GM12878 (cell line): ENCODE results near the gene PLPP1. TPM values are rescaled to one million over a fixed set of nuclear protein-coding genes. Genes with fewer than 3 reads are reported as not detected.

Experiments
- ATAC-seq: fragments of 200-7000 bp; cut with Tn5 transposase; 3 replicates; pipeline ENCODE4 v1.9.1; 2020; ENCODE audit warnings: mild to moderate bottlenecking, moderate library complexity
- BruUV-seq: library from RNA; stranded (reverse); fragments of 400-500 nt; replicated peaks from 2 replicates; lab custom pipeline; 2021; lab: Mats Ljungman, UMichigan
- CTCF ChIA-PET: fragments of 300-600 bp; sonication (Branson Sonifier 250); formaldehyde crosslinking; extraction: SDS; loops from one replicate; lab custom pipeline; 2021; ENCODE audit warnings: inconsistent platforms; lab: Yijun Ruan, JAX
- POLR2A ChIA-PET: fragments of 350-600 bp; formaldehyde crosslinking; extraction: SDS; loops from one replicate; lab custom pipeline; 2021; ENCODE audit warnings: inconsistent platforms; lab: Charles Lee
- RAD21 ChIA-PET: fragments of 300-600 bp; sonication (Branson Sonifier 250); formaldehyde crosslinking; loops from one replicate; lab custom pipeline; 2023; ENCODE audit warnings: antibody characterized with exemption; ENCODE audit not compliant: unreplicated experiment; lab: Charles Lee
- SMC1A ChIA-PET: fragments of 300-600 bp; sonication (Branson Sonifier 250); formaldehyde crosslinking; loops from one replicate; lab custom pipeline; 2023; ENCODE audit not compliant: unreplicated experiment, uncharacterized antibody; lab: Charles Lee
- DNase-seq: peaks from one replicate; pipeline ENCODE4 v3.0.0-alpha.2; 2011; ENCODE audit warnings: low read depth, low spot score
- FAIRE-seq: peaks from 3 replicates; lab custom pipeline; 2011; peaks lifted over from hg19 to GRCh38; lab: Jason Lieb, UNC
- H2AFZ ChIP-seq: 2 replicates; pipeline ENCODE4 v1.6.0; 2011; ENCODE audit warnings: low read depth, low read length, control low read depth; ENCODE audit not compliant: control insufficient read depth
- H3K27ac ChIP-seq: 2 replicates; pipeline ENCODE4 v1.5.1; 2011; ENCODE audit warnings: control low read depth; ENCODE audit not compliant: control insufficient read depth, insufficient read depth
- H3K27me3 ChIP-seq, 2 experiments: replicated peaks in 1 of 2; 2 replicates each; pipeline versions ENCODE4 v1.6.0 to v1.6.1; 2011; ENCODE audit warnings: low read length in 1 of 2; ENCODE audit not compliant: control insufficient read depth in 2 of 2, insufficient read depth in 2 of 2
- H3K36me3 ChIP-seq, 2 experiments: 2 replicates each; pipeline ENCODE4 v1.5.1; 2011; ENCODE audit warnings: low read length in 1 of 2; ENCODE audit not compliant: control insufficient read depth in 2 of 2, insufficient read depth in 2 of 2
- H3K4me1 ChIP-seq: 2 replicates; pipeline ENCODE4 v1.6.1; 2011; ENCODE audit warnings: mild to moderate bottlenecking, low read length, moderate library complexity, mixed read lengths; ENCODE audit not compliant: control insufficient read depth, insufficient read depth
- H3K4me2 ChIP-seq: 2 replicates; pipeline ENCODE4 v1.6.0; 2011; ENCODE audit warnings: control low read depth; ENCODE audit not compliant: control insufficient read depth, insufficient read depth
- H3K4me3 ChIP-seq: fragments of 200-600 bp; sonication (generic); 2 replicates; pipeline ENCODE4 v1.5.1; 2016
- H3K79me2 ChIP-seq: 2 replicates; pipeline ENCODE4 v1.6.0; 2011; ENCODE audit warnings: low read length; ENCODE audit not compliant: control insufficient read depth, insufficient read depth
- H3K9ac ChIP-seq: 2 replicates; pipeline ENCODE4 v1.8.0; 2011; ENCODE audit warnings: low read length, control low read depth, mixed read lengths; ENCODE audit not compliant: control insufficient read depth, insufficient read depth
- H3K9me3 ChIP-seq: replicated peaks from 3 replicates; pipeline ENCODE4 v1.5.1; 2011; ENCODE audit warnings: mild to moderate bottlenecking, low read length; ENCODE audit not compliant: control insufficient read depth, insufficient read depth
- H4K20me1 ChIP-seq: 2 replicates; pipeline ENCODE4 v1.6.0; 2011; ENCODE audit not compliant: control insufficient read depth, insufficient read depth
- BCL3 ChIP-seq: IDR thresholded peaks from 2 replicates; pipeline ENCODE4 v1.6.1; 2011; ENCODE audit warnings: borderline replicate concordance, low read depth, mild to moderate bottlenecking, moderate library complexity, low read length; ENCODE audit not compliant: insufficient read depth, poor library complexity, severe bottlenecking
- CEBPB ChIP-seq, 2 experiments: fragments of 150-350 bp in 1 of 2; IDR thresholded peaks; 2 replicates each; pipeline ENCODE4 v1.6.1; 2012 to 2014; ENCODE audit warnings: low read depth in 2 of 2, low read length in 2 of 2, borderline replicate concordance in 1 of 2, inconsistent platforms in 1 of 2
- CREM ChIP-seq: IDR thresholded peaks from 2 replicates; pipeline ENCODE4 v1.6.1; 2014; ENCODE audit warnings: antibody characterized with exemption, low read depth
- EP300 ChIP-seq, 2 experiments: fragments of 150-350 bp in 1 of 2; IDR thresholded peaks; 2 replicates each; pipeline ENCODE4 v1.6.1; 2011 to 2012; ENCODE audit warnings: low read depth in 2 of 2, low read length in 2 of 2, borderline replicate concordance in 1 of 2, improper control_type of control experiment in 1 of 2, inconsistent platforms in 1 of 2; ENCODE audit not compliant: control insufficient read depth in 1 of 2
- GATAD2B ChIP-seq: fragments of 450-650 bp; conservative IDR thresholded peaks from 2 replicates; pipeline ENCODE4 v1.6.1; 2017; ENCODE audit warnings: low read depth, mild to moderate bottlenecking, moderate library complexity
- HDAC2 ChIP-seq: fragments of 200-600 bp; sonication (generic); IDR thresholded peaks from 2 replicates; pipeline ENCODE4 v1.6.1; 2017
- NR2C1 ChIP-seq: fragments of 450-650 bp; IDR thresholded peaks from 2 replicates; pipeline ENCODE4 v1.6.1; 2017; ENCODE audit warnings: antibody characterized with exemption, mild to moderate bottlenecking, moderate library complexity
- PBX3 ChIP-seq: IDR thresholded peaks from 2 replicates; pipeline ENCODE4 v1.6.1; 2011; ENCODE audit warnings: mild to moderate bottlenecking, low read depth, low read length, moderate library complexity; ENCODE audit not compliant: insufficient replicate concordance
- POU2F2 ChIP-seq: IDR thresholded peaks from 3 replicates; pipeline ENCODE4 v1.6.1; 2011; ENCODE audit warnings: low read depth, mild to moderate bottlenecking, low read length, borderline replicate concordance
- PRDM15 ChIP-seq: fragments of 450-650 bp; formaldehyde crosslinking; IDR thresholded peaks from 2 replicates; pipeline ENCODE4 v1.4.0; 2020; ENCODE audit warnings: mild to moderate bottlenecking, moderate library complexity
- RB1 ChIP-seq: fragments of 450-650 bp; formaldehyde crosslinking; IDR thresholded peaks from 2 replicates; pipeline ENCODE4 v1.6.1; 2017; ENCODE audit warnings: mild to moderate bottlenecking, borderline replicate concordance
- SPI1 ChIP-seq: IDR thresholded peaks from 2 replicates; pipeline ENCODE4 v1.6.1; 2011; ENCODE audit warnings: low read depth, mild to moderate bottlenecking, low read length, moderate library complexity, borderline replicate concordance; ENCODE audit not compliant: insufficient read depth
- ZBED1 ChIP-seq: IDR thresholded peaks from 2 replicates; pipeline ENCODE4 v1.6.1; 2016; ENCODE audit warnings: borderline replicate concordance
- WGBS: methylation state at CpG from one replicate; pipeline ENCODE4 v1.1.6; 2016; ENCODE audit warnings: low lambda C conversion rate; ENCODE audit not compliant: insufficient replicate concordance, insufficient coverage; ENCODE audit errors: missing lambda C conversion rate; 5-methylcytosine and 5-hydroxymethylcytosine counted together
- in situ Hi-C: fragments of 300-500 bp; cut with MboI; formaldehyde crosslinking; loops from 9 replicates; pipeline ENCODE4 v1.14.3; 2018; ENCODE audit warnings: mixed read lengths
- intact Hi-C: fragments of 100-400 bp; cut with micrococcal nuclease; formaldehyde crosslinking; loops from one replicate; pipeline ENCODE4 v1.14.2; 2022; ENCODE audit not compliant: unreplicated experiment
- polyA plus RNA-seq, 11 experiments: library from polyadenylated mRNA; depleted of rRNA in 4 of 11; unstranded in 6 of 11; stranded (reverse) in 5 of 11; fragments of >200 nt; fragmentation: Nextera tagmentation in 4 of 11; fragmentation: Illumina TruSeq in 1 of 11; extraction: Ambion mirVana in 4 of 11; extraction: Trizol in 1 of 11; gene quantifications; 1 replicate in 1 of 11; 2 replicates in 10 of 11; pipeline versions ENCODE4 v1.2.1 to v1.2.3, GENCODE V29; 2011 to 2016; ENCODE audit warnings: inconsistent platforms in 2 of 11, missing spikeins in 2 of 11, low read depth in 1 of 11
- total RNA-seq, 4 experiments: library from RNA; depleted of rRNA in 3 of 4; stranded (reverse); fragments of >200 nt in 3 of 4; fragmentation: Illumina TruSeq in 1 of 4; extraction: Trizol in 1 of 4; gene quantifications; 2 replicates each; pipeline versions ENCODE4 v1.2.1 to v1.2.3, GENCODE V29; 2013 to 2021
- TF ChIP-seq, protein P1 (sequence below): fragments of 450-650 bp; formaldehyde crosslinking; IDR thresholded peaks from 2 replicates; pipeline ENCODE4 v1.4.0; 2022; ENCODE audit warnings: mild to moderate bottlenecking, moderate library complexity

PLPP1 gene
- total and polyA plus RNA-seq, 10 of the 15 experiments (the other 5 are each of a cell fraction or from before 2014, with no cell fraction given), result 3.0 to 11.3 (median 8.1) TPM

GRCh38 chr5:55541056-55541635 is 6.4 kb upstream of the PLPP1 start:
- H2AFZ ChIP-seq, result no peak overlapping the region
- DNase-seq, result no peak
- no TSS peak for BruUV-seq
- TF ChIP-seq POU2F2 (no peak), HDAC2 (no peak), RB1 (no peak), GATAD2B (no peak), BCL3 (no peak), CEBPB (IDR thresholded peaks at IDR 0.05; ENCODE audit: borderline replicate concordance in 1 of 2, low read depth in 2 of 2, low read length in 2 of 2) (no peak), CREM (no peak), PRDM15 (CRISPR knock-in tag) (no peak), ZBED1 (no peak), NR2C1 (no peak), PBX3 (no peak), SPI1 (no peak), EP300 (IDR thresholded peaks at IDR 0.05; ENCODE audit: borderline replicate concordance in 1 of 2, control insufficient read depth in 1 of 2, low read depth in 2 of 2, low read length in 2 of 2) (no peak)
- TF ChIP-seq, protein P1, sequence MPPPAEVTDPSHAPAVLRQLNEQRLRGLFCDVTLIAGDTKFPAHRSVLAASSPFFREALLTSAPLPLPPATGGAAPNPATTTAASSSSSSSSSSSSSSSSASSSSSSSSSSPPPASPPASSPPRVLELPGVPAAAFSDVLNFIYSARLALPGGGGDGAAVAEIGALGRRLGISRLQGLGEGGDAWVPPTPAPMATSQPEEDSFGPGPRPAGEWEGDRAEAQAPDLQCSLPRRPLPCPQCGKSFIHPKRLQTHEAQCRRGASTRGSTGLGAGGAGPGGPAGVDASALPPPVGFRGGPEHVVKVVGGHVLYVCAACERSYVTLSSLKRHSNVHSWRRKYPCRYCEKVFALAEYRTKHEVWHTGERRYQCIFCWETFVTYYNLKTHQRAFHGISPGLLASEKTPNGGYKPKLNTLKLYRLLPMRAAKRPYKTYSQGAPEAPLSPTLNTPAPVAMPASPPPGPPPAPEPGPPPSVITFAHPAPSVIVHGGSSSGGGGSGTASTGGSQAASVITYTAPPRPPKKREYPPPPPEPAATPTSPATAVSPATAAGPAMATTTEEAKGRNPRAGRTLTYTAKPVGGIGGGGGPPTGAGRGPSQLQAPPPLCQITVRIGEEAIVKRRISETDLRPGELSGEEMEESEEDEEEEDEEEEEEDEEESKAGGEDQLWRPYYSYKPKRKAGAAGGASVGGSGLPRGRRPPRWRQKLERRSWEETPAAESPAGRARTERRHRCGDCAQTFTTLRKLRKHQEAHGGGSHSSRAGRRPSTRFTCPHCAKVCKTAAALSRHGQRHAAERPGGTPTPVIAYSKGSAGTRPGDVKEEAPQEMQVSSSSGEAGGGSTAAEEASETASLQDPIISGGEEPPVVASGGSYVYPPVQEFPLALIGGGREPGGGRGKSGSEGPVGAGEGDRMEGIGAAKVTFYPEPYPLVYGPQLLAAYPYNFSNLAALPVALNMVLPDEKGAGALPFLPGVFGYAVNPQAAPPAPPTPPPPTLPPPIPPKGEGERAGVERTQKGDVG (CRISPR knock-in tag), result no peak

More at GRCh38 chr5:55541056-55541635, 6.4 kb upstream of the PLPP1 start:
- in situ Hi-C loops (no loop called here), intact Hi-C loops (no loop called here)
- Histone ChIP-seq H3K27me3 (no peaks in the 10 kb centered on the region), H3K9me3 (no peaks in the 10 kb centered on the region), H3K27ac (no peak overlapping the region), H4K20me1 (no peaks in the 10 kb centered on the region), H3K4me3 (no peak overlapping the region), H3K9ac (no peak overlapping the region), H3K4me2 (no peak overlapping the region), H3K4me1 (peaks cover 10% of the 10 kb centered on the region), H3K36me3 (no peaks in the 10 kb centered on the region), H3K79me2 (no peaks in the 10 kb centered on the region)
- ChIA-PET CTCF (no interaction called here), RAD21 (no interaction called here), SMC1A (interaction anchor here (1.0 kb wide), 1 partner anchor 76 kb away, joined by 3 read pairs; no protein-coding TSS in a partner anchor), POLR2A (no interaction called here)
- 100% methylated on average over 1 of the region's 1 CpG for WGBS
- ATAC-seq (no peak), FAIRE-seq (no peak)
